SH-SY5Y (cell line): ENCODE measurements around the gene PRR15L.

ENCODE experiments used
- GATA2 ChIP-seq: IDR thresholded peaks from 2 replicates; pipeline ENCODE4 v1.6.1; 2011; ENCODE audit warnings: mild to moderate bottlenecking, low read depth, low read length
- GATA3 ChIP-seq: IDR thresholded peaks from 2 replicates; pipeline ENCODE4 v1.6.1; 2011; ENCODE audit warnings: low read depth, mild to moderate bottlenecking, low read length, moderate library complexity

GRCh38 chr17:47946516-47946915 is 11.2 kb downstream of the PRR15L start:
- TF ChIP-seq GATA2 (no peak), GATA3 (no peak)
